Gastroesophageal sphincter (tissue), 4 donors: Measurements from ENCODE around the gene CD300A. TPM values are rescaled to one million over a fixed set of nuclear protein-coding genes. Genes with fewer than 3 reads are reported as not detected.

Experiments used
- ATAC-seq: fragments of 150-250 bp; one replicate; pipeline ENCODE4 v1.9.1; 2016; ENCODE audit warnings: mild to moderate bottlenecking, moderate library complexity
- H3K27ac ChIP-seq, 4 donors: fragments of 200-600 bp; sonication (generic) in 3 of 4; 1 replicate in 3 of 4; 2 replicates in 1 of 4; pipeline ENCODE4 v1.5.1; 2016 to 2019
- H3K27me3 ChIP-seq: fragments of 200-600 bp; sonication (generic); one replicate; pipeline ENCODE4 v1.5.1; 2019
- H3K36me3 ChIP-seq, 2 donors: fragments of 200-600 bp; sonication (generic); one replicate each; pipeline ENCODE4 v1.5.1; 2019; ENCODE audit warnings: control low read depth in 1 of 2
- H3K4me1 ChIP-seq, 3 donors: fragments of 200-600 bp; sonication (generic); 1 replicate in 2 of 3; 2 replicates in 1 of 3; pipeline ENCODE4 v1.5.1; 2016 to 2019; ENCODE audit warnings: control low read depth in 2 of 3
- H3K4me3 ChIP-seq, 2 donors: fragments of 200-600 bp; sonication (generic); one replicate each; pipeline ENCODE4 v1.5.1; 2019; ENCODE audit warnings: mild to moderate bottlenecking in 1 of 2, moderate library complexity in 1 of 2
- H3K9me3 ChIP-seq, 3 donors: fragments of 200-600 bp; sonication (generic); one replicate each; pipeline ENCODE4 v1.5.1; 2017 to 2019; ENCODE audit warnings: control low read depth in 2 of 3
- CTCF ChIP-seq, 4 experiments: fragments of 200-600 bp in 2 of 4; fragments of 450-650 bp in 2 of 4; sonication (generic) in 1 of 4; IDR thresholded peaks; one replicate each; pipeline ENCODE4 v1.5.1; 2017 to 2019; ENCODE audit warnings: antibody characterized with exemption in 4 of 4, mild to moderate bottlenecking in 2 of 4, moderate library complexity in 2 of 4
- EP300 ChIP-seq: sonication (generic); formaldehyde crosslinking; IDR thresholded peaks from one replicate; pipeline ENCODE4 v1.6.1; 2017; ENCODE audit warnings: antibody characterized with exemption, mild to moderate bottlenecking
- POLR2A ChIP-seq, 2 donors: fragments of 450-650 bp; IDR thresholded peaks; one replicate each; pipeline ENCODE4 v1.6.1; 2017; ENCODE audit warnings: antibody characterized with exemption in 2 of 2, mild to moderate bottlenecking in 2 of 2, moderate library complexity in 1 of 2
- POLR2AphosphoS5 ChIP-seq: sonication (generic); formaldehyde crosslinking; IDR thresholded peaks from one replicate; pipeline ENCODE4 v1.6.1; 2017; ENCODE audit warnings: antibody characterized with exemption
- WGBS, 2 donors: methylation state at CpG; one replicate each; pipeline ENCODE4 v1.1.5; 2018; ENCODE audit warnings: low coverage in 1 of 2; 5-methylcytosine and 5-hydroxymethylcytosine counted together
- total RNA-seq, 4 donors: library from RNA; depleted of rRNA; stranded (reverse); fragments of >200 nt; gene quantifications; one replicate each; pipeline ENCODE4 v1.1.0, GENCODE V29; 2016

Gene CD300A
- total RNA-seq, 4 donors from 2014 or later: 2.0 to 5.8 (median 3.1) TPM

- H3K36me3 ChIP-seq: no peaks in the 10 kb centered on the region
- H3K4me3 ChIP-seq: peak overlapping the region; percentile 9 to 55
- H3K4me1 ChIP-seq: peaks cover 0 to 49% (median 25%) of the 10 kb centered on the region in 3 donors
- peak; percentile 50 for ATAC-seq
- peak overlapping the region; percentile 26 to 88 (median 86) for H3K27ac ChIP-seq
- H3K9me3 ChIP-seq: no peaks in the 10 kb centered on the region
- peaks cover 9% of the 10 kb centered on the region for H3K27me3 ChIP-seq
- 37% methylated on average over 5 of the region's 40 CpGs; no CpG with 5 or more reads in 1 of the 2 donors for WGBS, 2 donors
- TF ChIP-seq POLR2A (IDR thresholded peaks at IDR 0.05) (peak; percentile 57 to 58), EP300 (no peak), POLR2AphosphoS5 (peak; percentile 77), CTCF (IDR thresholded peaks at IDR 0.05) (peak in 3 of 4 experiments; percentile 39 to 56 (median 54))
Observed at GRCh38 chr17:74454197-74455024, 12.0 kb upstream of the CD300A start.

GRCh38 chr17:74455025-74455545 lies 11.3 kb upstream of the CD300A start:
- Histone ChIP-seq H3K36me3 (no peaks in the 10 kb centered on the region), H3K4me1 (peaks cover 0 to 49% (median 25%) of the 10 kb centered on the region in 3 donors), H3K27ac (peak overlapping the region in 3 of 4 donors; percentile 84 to 88 (median 88)), H3K4me3 (no peak overlapping the region), H3K9me3 (no peaks in the 10 kb centered on the region), H3K27me3 (peaks cover 9% of the 10 kb centered on the region)
- WGBS, 2 donors: 53% methylated on average over 6 of the region's 15 CpGs; no CpG with 5 or more reads in 1 of the 2 donors
- no peak for ATAC-seq
- TF ChIP-seq POLR2A (IDR thresholded peaks at IDR 0.05) (no peak), POLR2AphosphoS5 (no peak), EP300 (no peak), CTCF (IDR thresholded peaks at IDR 0.05) (no peak)

GRCh38 chr17:74455821-74456220 lies 10.6 kb upstream of the CD300A start:
- Histone ChIP-seq H3K27ac (no peak overlapping the region), H3K27me3 (peaks cover 9% of the 10 kb centered on the region), H3K4me1 (peaks cover 0 to 49% (median 25%) of the 10 kb centered on the region in 3 donors), H3K36me3 (no peaks in the 10 kb centered on the region), H3K9me3 (no peaks in the 10 kb centered on the region), H3K4me3 (no peak overlapping the region)
- TF ChIP-seq CTCF (IDR thresholded peaks at IDR 0.05): no peak
- TF ChIP-seq EP300: no peak
- TF ChIP-seq POLR2AphosphoS5: no peak
- no peak for TF ChIP-seq POLR2A (IDR thresholded peaks at IDR 0.05)
- ATAC-seq: no peak
- 82 to 94% methylated on average over 4 of the region's 5 CpGs for WGBS, 2 donors

GRCh38 chr17:74457146-74457819 lies 9.2 kb upstream of the CD300A start:
- Histone ChIP-seq H3K4me1 (peaks cover 0 to 43% (median 23%) of the 10 kb centered on the region in 3 donors), H3K36me3 (no peaks in the 10 kb centered on the region), H3K27me3 (peaks cover 9% of the 10 kb centered on the region), H3K27ac (no peak overlapping the region), H3K4me3 (no peak overlapping the region), H3K9me3 (no peaks in the 10 kb centered on the region)
- ATAC-seq: no peak
- TF ChIP-seq POLR2AphosphoS5: no peak
- TF ChIP-seq POLR2A (IDR thresholded peaks at IDR 0.05): no peak
- peak in 3 of 4 experiments; percentile 97 to 99 (median 98) for TF ChIP-seq CTCF (IDR thresholded peaks at IDR 0.05)
- WGBS, 2 donors: 0 to 37% methylated on average over 4 to 7 of the region's 18 CpGs
